Activated CD4-positive, alpha-beta T cell treated with anti-CD3 and anti-CD28 coated beads for 4 hours (primary cell): ENCODE data around the gene DENND4A.
"Not testable (repeated sequence)": the region's sequence is repeated elsewhere in the genome, so short reads cannot be mapped to it uniquely, and the experiment has no call there.

Experiments used
- DNase-seq, 2 donors: peaks; one replicate each; pipeline ENCODE4 v3.0.0-alpha.2; 2020

Gene DENND4A

DNA sequence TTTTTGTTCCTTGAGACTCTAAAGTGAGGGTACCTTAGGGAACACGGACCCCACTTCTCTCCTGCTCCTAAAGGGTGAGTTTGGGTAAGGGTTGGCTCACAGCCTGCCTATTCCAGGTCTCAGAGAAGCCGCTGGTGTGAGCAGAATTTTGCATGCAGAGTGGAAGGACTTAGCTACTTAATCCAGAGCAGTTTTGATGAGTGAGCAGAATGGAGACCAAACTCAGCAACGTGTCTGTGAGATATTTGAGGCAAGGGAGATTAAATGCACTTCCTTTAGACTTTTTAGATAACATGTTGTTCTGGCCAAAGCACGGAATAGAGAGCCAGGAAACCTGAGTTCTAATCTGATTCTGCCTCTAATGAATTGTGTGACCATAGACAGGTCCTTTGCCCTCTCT, 165.2 kb downstream of the DENND4A start:
- no peak for DNase-seq

GRCh38 chr15:65623103-65623502, 169.0 kb downstream of the DENND4A start:
- no peak for DNase-seq

DNA sequence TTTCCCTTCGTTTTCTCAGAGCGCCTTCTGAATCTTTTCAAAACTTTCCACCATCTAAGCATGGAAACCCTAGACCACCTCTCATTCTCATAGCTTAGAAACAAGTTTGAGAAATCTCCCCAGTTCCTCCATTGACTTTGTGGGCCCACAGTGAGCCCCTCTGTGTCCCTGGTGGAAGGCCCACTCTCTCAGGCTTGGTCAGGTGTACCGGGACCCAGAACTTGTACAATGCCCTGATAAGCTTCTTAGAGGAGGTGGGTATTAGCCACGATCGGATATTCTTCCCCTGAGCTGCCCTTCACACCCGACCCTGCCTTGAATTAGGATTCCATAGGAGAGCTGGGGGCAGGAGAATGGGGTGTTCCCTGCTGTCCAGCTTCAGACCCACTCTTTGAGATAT, 170.5 kb downstream of the DENND4A start, which contains the start of gene SLC24A1:
SLC24A1 (plus strand) TSS at position 301 of the 400 bp plus-strand sequence. CDS start 2,143 bp downstream, outside the sequence.
- DNase-seq: no peak

GRCh38 chr15:65620833-65621232, 171.3 kb downstream of the DENND4A start:
- DNase-seq: no peak

- DNase-seq: no peak
Observed at GRCh38 chr15:65619626-65620290, 172.3 kb downstream of the DENND4A start.

- no peak for DNase-seq
Observed at GRCh38 chr15:65618560-65619109, 173.5 kb downstream of the DENND4A start.

DNA sequence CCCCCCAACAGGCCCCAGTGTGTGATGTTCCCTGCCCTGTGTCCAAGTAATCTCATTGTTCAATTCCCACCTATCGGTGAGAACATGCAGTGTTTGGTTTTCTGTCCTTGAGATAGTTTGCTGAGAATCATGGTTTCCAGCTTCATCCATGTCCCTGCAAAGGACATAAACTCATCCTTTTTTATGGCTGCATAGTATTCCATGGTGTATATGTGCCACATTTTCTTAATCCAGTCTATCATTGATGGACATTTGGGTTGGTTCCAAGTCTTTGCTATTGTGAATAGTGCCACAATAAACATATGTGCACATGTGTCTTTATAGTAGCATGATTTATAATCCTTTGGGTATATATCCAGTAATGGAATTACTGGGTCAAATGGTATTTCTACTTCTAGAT, 176.2 kb downstream of the DENND4A start:
- DNase-seq: not testable (repeated sequence)

DNA sequence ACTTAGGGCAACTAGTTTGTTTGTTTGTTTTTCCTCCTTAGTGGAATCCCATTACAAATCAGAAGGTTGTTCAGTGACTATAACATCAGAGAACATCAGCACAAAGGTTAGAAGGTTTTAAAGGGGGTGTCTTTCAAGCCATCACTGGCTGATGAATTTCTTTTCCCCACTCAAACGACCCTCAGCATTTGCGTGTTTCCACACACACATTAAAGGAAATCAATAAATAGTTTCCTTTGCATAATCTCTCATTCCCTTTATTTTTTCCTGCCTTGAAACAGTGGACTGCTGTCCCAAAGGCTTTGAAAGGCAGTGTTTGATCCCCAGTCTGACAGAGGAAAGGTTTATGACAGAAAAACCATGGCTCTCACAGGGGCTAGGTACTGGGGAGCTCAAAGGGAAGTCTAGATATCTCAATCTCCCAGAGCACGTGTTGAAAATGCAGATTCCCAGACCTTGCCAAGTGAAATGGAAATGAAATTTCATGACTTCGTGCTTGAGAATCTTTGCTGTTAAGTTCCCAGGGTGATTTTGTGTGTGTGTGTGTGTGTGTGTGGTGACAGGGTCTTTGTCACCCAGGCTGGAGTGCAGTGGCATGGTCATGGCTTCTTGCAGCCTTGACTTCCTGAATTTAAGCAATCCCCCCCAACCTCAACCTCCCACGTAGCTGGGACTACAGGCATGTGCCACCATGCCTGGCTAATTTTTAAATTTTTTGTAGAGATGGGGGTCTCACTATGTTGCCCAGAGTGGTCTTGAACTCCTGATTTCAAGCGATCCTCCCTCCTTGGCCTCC, 178.9 kb downstream of the DENND4A start:
- DNase-seq: no peak

- no peak for DNase-seq
Observed at GRCh38 chr15:65612616-65612946, 179.5 kb downstream of the DENND4A start.

GRCh38 chr15:65611888-65612615, 180.0 kb downstream of the DENND4A start:
- no peak for DNase-seq

- peak; percentile 94 to 95 for DNase-seq
Observed at GRCh38 chr15:65610871-65611718, 181.0 kb downstream of the DENND4A start, which contains the start of gene INTS14. Gene INTS14, minus strand, starts transcription at chr15:65611131. Its CDS starts 3,751 bp downstream, at chr15:65607380.
